ENCODE measurements around the gene NAXD. TPM values are rescaled to one million over a fixed set of nuclear protein-coding genes. Genes with fewer than 3 reads are reported as not detected.

Gene NAXD
- total RNA-seq, 1 experiment from 2014 or later, result 15.1 TPM

DNA sequence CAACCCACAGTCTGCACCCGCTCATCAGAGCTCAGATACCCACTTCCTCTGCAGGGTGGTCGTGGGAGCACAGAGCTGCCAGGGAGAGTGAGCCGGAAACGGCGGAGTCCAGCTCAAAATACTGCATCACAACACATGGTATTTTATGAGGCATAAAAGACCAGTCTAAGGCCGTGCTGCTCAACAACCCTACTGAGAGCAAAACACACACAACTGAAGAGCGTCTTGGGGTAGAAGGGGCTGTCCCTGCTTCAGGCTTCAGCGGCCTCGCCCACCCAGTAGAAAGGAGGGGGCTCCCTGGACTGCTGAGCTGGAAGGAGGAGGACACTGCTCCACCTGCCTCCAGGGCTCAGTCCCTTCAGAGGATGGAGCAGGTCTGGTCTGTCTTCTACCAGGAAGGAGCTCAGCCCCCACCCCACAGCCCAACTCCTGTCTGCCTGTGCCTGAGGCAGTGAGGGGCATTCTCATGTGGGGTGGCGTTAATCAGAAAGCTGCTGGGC is 36.9 kb downstream of the NAXD start:
- ChIA-PET CTCF (no interaction called here), POLR2A (no interaction called here)
- no peaks in the 10 kb centered on the region for H3K9me3 ChIP-seq (ENCODE audit: control insufficient read depth, insufficient read depth, low read depth, low read length)
- TF ChIP-seq SIN3A (IDR thresholded peaks at IDR 0.05; ENCODE audit: borderline replicate concordance, insufficient read depth, low read depth, low read length), result no peak
- TF ChIP-seq REST (IDR thresholded peaks at IDR 0.05; ENCODE audit: insufficient read depth in 1 of 2, low read depth in 2 of 2, low read length in 1 of 2), result no peak
- no peak for TF ChIP-seq CTCF (IDR thresholded peaks at IDR 0.05)
- TF ChIP-seq TCF7L2 (IDR thresholded peaks at IDR 0.05; ENCODE audit: low read depth, low read length), result no peak
- no peak for TF ChIP-seq POLR2AphosphoS5 (IDR thresholded peaks at IDR 0.05; ENCODE audit: low read depth, low read length)
- no TSS peak for BruUV-seq (replicated peaks)
- H3K36me3 ChIP-seq (ENCODE audit: control insufficient read depth, insufficient read depth, low read length), result no peaks in the 10 kb centered on the region
- DNase-seq (ENCODE audit: low read depth, low spot score) (no peak), ATAC-seq (no peak)
- intact Hi-C loops (cut with micrococcal nuclease; ENCODE audit: unreplicated experiment), result no loop called here
- H3K27me3 ChIP-seq (ENCODE audit: control insufficient read depth, insufficient read depth, low read length), result no peaks in the 10 kb centered on the region
- in situ Hi-C loops (cut with HindIII; ENCODE audit: low pct_unique_long_range_greater_than_20kb, low sequenced_read_pairs), result no loop called here
- H3K4me1 ChIP-seq (ENCODE audit: control insufficient read depth, insufficient read depth, low read length), result no peaks in the 10 kb centered on the region
- H3K4me3 ChIP-seq (ENCODE audit: low read depth in 2 of 2, low read length in 2 of 2), result no peak overlapping the region
- no peak overlapping the region for H3K27ac ChIP-seq (ENCODE audit: low read length)

- Histone ChIP-seq H3K9me3 (ENCODE audit: control insufficient read depth, insufficient read depth, low read depth, low read length) (no peaks in the 10 kb centered on the region), H3K4me1 (ENCODE audit: control insufficient read depth, insufficient read depth, low read length) (no peaks in the 10 kb centered on the region), H3K27me3 (ENCODE audit: control insufficient read depth, insufficient read depth, low read length) (no peaks in the 10 kb centered on the region), H3K27ac (ENCODE audit: low read length) (no peak overlapping the region), H3K36me3 (ENCODE audit: control insufficient read depth, insufficient read depth, low read length) (no peaks in the 10 kb centered on the region), H3K4me3 (ENCODE audit: low read depth in 2 of 2, low read length in 2 of 2) (no peak overlapping the region)
- no TSS peak for BruUV-seq (replicated peaks)
- DNase-seq (ENCODE audit: low read depth, low spot score), result no peak
- TF ChIP-seq CTCF (IDR thresholded peaks at IDR 0.05), result no peak
- no peak for TF ChIP-seq SIN3A (IDR thresholded peaks at IDR 0.05; ENCODE audit: borderline replicate concordance, insufficient read depth, low read depth, low read length)
- no peak for TF ChIP-seq POLR2AphosphoS5 (IDR thresholded peaks at IDR 0.05; ENCODE audit: low read depth, low read length)
- no peak for TF ChIP-seq TCF7L2 (IDR thresholded peaks at IDR 0.05; ENCODE audit: low read depth, low read length)
- no peak for TF ChIP-seq REST (IDR thresholded peaks at IDR 0.05; ENCODE audit: insufficient read depth in 1 of 2, low read depth in 2 of 2, low read length in 1 of 2)
- CTCF ChIA-PET, result no interaction called here
- intact Hi-C loops (cut with micrococcal nuclease; ENCODE audit: unreplicated experiment) (no loop called here), in situ Hi-C loops (cut with HindIII; ENCODE audit: low pct_unique_long_range_greater_than_20kb, low sequenced_read_pairs) (no loop called here)
- no peak for ATAC-seq
- POLR2A ChIA-PET, result no interaction called here
Observed at GRCh38 chr13:110652764-110653163, 37.4 kb downstream of the NAXD start.

All from Panc1 (cell line).